GM10266 (cell line): ENCODE results near the gene CBS.

ENCODE experiments used
- DNase-seq: peaks from one replicate; pipeline ENCODE4 v3.0.0; 2012; ENCODE audit errors: extremely low spot score
- CTCF ChIP-seq: IDR thresholded peaks from 2 replicates; pipeline ENCODE4 v1.5.1; 2012; ENCODE audit warnings: mild to moderate bottlenecking, low read depth; ENCODE audit not compliant: control insufficient read depth, insufficient read depth; ENCODE audit errors: missing control alignments

CBS gene

GRCh38 chr21:43023175-43023574 is 52.5 kb downstream of the CBS start:
- no peak for DNase-seq
- TF ChIP-seq CTCF = no peak

GRCh38 chr21:43021756-43022600 is 53.7 kb downstream of the CBS start:
- DNase-seq = no peak
- no peak for TF ChIP-seq CTCF

- no peak for DNase-seq
- no peak for TF ChIP-seq CTCF
These were observed 54.4 kb downstream of the CBS start for GRCh38 chr21:43021191-43021590.

- no peak for DNase-seq
These were observed 54.9 kb downstream of the CBS start for GRCh38 chr21:43020771-43021170.

GRCh38 chr21:43020177-43020576 is 55.5 kb downstream of the CBS start:
- TF ChIP-seq CTCF = no peak

More at GRCh38 chr21:43020771-43021170, 54.9 kb downstream of the CBS start:
- TF ChIP-seq CTCF = no peak

GRCh38 chr21:43018519-43018918 is 57.1 kb downstream of the CBS start:
- DNase-seq = no peak
- TF ChIP-seq CTCF = no peak

More at GRCh38 chr21:43020177-43020576, 55.5 kb downstream of the CBS start:
- DNase-seq = no peak

- no peak for TF ChIP-seq CTCF
- DNase-seq = no peak
These were observed 58.9 kb downstream of the CBS start for GRCh38 chr21:43016728-43017127.
